ENCODE data around the gene SHTN1. TPM values are rescaled to one million over a fixed set of nuclear protein-coding genes. Genes with fewer than 3 reads are reported as not detected.

Gene SHTN1
- total and polyA plus RNA-seq, 10 of the 15 experiments (the other 5 are each of a cell fraction or from before 2014, with no cell fraction given) = 0.79 to 4.0 (median 2.0) TPM

- Histone ChIP-seq H3K27me3 (replicated peaks in 1 of 2; ENCODE audit: control insufficient read depth in 2 of 2, insufficient read depth in 2 of 2, low read length in 1 of 2) (no peaks in the 10 kb centered on the region), H3K9me3 (replicated peaks; ENCODE audit: control insufficient read depth, insufficient read depth, low read length) (no peaks in the 10 kb centered on the region), H3K4me2 (ENCODE audit: control insufficient read depth, insufficient read depth) (no peak overlapping the region), H4K20me1 (ENCODE audit: control insufficient read depth, insufficient read depth) (no peaks in the 10 kb centered on the region), H3K79me2 (ENCODE audit: control insufficient read depth, insufficient read depth, low read length) (no peaks in the 10 kb centered on the region), H3K4me1 (ENCODE audit: control insufficient read depth, insufficient read depth, low read length) (no peaks in the 10 kb centered on the region), H3K9ac (ENCODE audit: control insufficient read depth, insufficient read depth, low read length) (no peak overlapping the region), H3K27ac (ENCODE audit: control insufficient read depth, insufficient read depth) (no peak overlapping the region), H3K36me3 (ENCODE audit: control insufficient read depth in 2 of 2, insufficient read depth in 2 of 2, low read length in 1 of 2) (no peaks in the 10 kb centered on the region), H3K4me3 (no peak overlapping the region), H2AFZ (ENCODE audit: control insufficient read depth, low read depth, low read length) (no peak overlapping the region)
- BruUV-seq (replicated peaks) = no TSS peak
- RAD21 ChIA-PET (ENCODE audit: unreplicated experiment) = no interaction called here
- SMC1A ChIA-PET (ENCODE audit: uncharacterized antibody, unreplicated experiment) = interaction anchor here (0.6 to 1.4 kb wide), 2 partner anchors 9 to 15 kb away, joined by 3 read pairs; partner anchors contain the start of gene SHTN1
- in situ Hi-C loops (cut with MboI) = no loop called here
- POLR2A ChIA-PET = no interaction called here
- no peak for ATAC-seq
- 54% methylated on average over 4 of the region's 4 CpGs for WGBS (ENCODE audit: insufficient coverage, insufficient replicate concordance, low lambda C conversion rate, missing lambda C conversion rate)
- no peak for FAIRE-seq
- intact Hi-C loops (cut with micrococcal nuclease; ENCODE audit: unreplicated experiment) = no loop called here
- no peak for DNase-seq (ENCODE audit: low read depth, low spot score)
- CTCF ChIA-PET = interaction anchor here (0.6 kb wide), 1 partner anchor 203 kb away, joined by 3 read pairs; no protein-coding TSS in a partner anchor
- TF ChIP-seq CREB1 (IDR thresholded peaks at IDR 0.05; ENCODE audit: low read depth) (no peak), SREBF2 (IDR thresholded peaks at IDR 0.05; ENCODE audit: low read length) (no peak), TBL1XR1 (IDR thresholded peaks at IDR 0.05; ENCODE audit: low read depth, low read length) (no peak), BRCA1 (IDR thresholded peaks at IDR 0.05; ENCODE audit: low read depth, low read length) (no peak), CBFB (IDR thresholded peaks at IDR 0.05; ENCODE audit: low read depth) (no peak), SMARCA5 (IDR thresholded peaks at IDR 0.05) (no peak), SPI1 (IDR thresholded peaks at IDR 0.05; ENCODE audit: borderline replicate concordance, insufficient read depth, low read depth, low read length) (no peak), ZZZ3 (IDR thresholded peaks at IDR 0.05; ENCODE audit: control insufficient read depth, insufficient read length, low read depth) (no peak), MEF2A (IDR thresholded peaks at IDR 0.05; ENCODE audit: insufficient read depth, low read depth, low read length) (no peak), JUNB (IDR thresholded peaks at IDR 0.05) (no peak), RBBP5 (conservative IDR thresholded peaks at IDR 0.05) (no peak), PBX3 (IDR thresholded peaks at IDR 0.05; ENCODE audit: insufficient replicate concordance, low read depth, low read length) (no peak), KLF5 (IDR thresholded peaks at IDR 0.05; ENCODE audit: partially characterized antibody) (no peak)
- TF ChIP-seq, protein P1, sequence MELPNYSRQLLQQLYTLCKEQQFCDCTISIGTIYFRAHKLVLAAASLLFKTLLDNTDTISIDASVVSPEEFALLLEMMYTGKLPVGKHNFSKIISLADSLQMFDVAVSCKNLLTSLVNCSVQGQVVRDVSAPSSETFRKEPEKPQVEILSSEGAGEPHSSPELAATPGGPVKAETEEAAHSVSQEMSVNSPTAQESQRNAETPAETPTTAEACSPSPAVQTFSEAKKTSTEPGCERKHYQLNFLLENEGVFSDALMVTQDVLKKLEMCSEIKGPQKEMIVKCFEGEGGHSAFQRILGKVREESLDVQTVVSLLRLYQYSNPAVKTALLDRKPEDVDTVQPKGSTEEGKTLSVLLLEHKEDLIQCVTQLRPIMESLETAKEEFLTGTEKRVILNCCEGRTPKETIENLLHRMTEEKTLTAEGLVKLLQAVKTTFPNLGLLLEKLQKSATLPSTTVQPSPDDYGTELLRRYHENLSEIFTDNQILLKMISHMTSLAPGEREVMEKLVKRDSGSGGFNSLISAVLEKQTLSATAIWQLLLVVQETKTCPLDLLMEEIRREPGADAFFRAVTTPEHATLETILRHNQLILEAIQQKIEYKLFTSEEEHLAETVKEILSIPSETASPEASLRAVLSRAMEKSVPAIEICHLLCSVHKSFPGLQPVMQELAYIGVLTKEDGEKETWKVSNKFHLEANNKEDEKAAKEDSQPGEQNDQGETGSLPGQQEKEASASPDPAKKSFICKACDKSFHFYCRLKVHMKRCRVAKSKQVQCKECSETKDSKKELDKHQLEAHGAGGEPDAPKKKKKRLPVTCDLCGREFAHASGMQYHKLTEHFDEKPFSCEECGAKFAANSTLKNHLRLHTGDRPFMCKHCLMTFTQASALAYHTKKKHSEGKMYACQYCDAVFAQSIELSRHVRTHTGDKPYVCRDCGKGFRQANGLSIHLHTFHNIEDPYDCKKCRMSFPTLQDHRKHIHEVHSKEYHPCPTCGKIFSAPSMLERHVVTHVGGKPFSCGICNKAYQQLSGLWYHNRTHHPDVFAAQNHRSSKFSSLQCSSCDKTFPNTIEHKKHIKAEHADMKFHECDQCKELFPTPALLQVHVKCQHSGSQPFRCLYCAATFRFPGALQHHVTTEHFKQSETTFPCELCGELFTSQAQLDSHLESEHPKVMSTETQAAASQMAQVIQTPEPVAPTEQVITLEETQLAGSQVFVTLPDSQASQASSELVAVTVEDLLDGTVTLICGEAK (IDR thresholded peaks at IDR 0.05; ENCODE audit: borderline replicate concordance) = no peak
- TF ChIP-seq, protein P2, sequence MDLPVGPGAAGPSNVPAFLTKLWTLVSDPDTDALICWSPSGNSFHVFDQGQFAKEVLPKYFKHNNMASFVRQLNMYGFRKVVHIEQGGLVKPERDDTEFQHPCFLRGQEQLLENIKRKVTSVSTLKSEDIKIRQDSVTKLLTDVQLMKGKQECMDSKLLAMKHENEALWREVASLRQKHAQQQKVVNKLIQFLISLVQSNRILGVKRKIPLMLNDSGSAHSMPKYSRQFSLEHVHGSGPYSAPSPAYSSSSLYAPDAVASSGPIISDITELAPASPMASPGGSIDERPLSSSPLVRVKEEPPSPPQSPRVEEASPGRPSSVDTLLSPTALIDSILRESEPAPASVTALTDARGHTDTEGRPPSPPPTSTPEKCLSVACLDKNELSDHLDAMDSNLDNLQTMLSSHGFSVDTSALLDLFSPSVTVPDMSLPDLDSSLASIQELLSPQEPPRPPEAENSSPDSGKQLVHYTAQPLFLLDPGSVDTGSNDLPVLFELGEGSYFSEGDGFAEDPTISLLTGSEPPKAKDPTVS (IDR thresholded peaks at IDR 0.05; ENCODE audit: low read depth, low read length) = no peak
- TF ChIP-seq, protein P3, sequence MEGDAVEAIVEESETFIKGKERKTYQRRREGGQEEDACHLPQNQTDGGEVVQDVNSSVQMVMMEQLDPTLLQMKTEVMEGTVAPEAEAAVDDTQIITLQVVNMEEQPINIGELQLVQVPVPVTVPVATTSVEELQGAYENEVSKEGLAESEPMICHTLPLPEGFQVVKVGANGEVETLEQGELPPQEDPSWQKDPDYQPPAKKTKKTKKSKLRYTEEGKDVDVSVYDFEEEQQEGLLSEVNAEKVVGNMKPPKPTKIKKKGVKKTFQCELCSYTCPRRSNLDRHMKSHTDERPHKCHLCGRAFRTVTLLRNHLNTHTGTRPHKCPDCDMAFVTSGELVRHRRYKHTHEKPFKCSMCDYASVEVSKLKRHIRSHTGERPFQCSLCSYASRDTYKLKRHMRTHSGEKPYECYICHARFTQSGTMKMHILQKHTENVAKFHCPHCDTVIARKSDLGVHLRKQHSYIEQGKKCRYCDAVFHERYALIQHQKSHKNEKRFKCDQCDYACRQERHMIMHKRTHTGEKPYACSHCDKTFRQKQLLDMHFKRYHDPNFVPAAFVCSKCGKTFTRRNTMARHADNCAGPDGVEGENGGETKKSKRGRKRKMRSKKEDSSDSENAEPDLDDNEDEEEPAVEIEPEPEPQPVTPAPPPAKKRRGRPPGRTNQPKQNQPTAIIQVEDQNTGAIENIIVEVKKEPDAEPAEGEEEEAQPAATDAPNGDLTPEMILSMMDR (IDR thresholded peaks at IDR 0.05 in 2 of 3, conservative IDR thresholded peaks at IDR 0.05 in 1 of 3; ENCODE audit: control insufficient read depth in 2 of 3, extremely low read depth in 1 of 3, insufficient read depth in 1 of 3, low read depth in 3 of 3, low read length in 3 of 3) = no peak
Measured at GRCh38 chr10:116989439-116989838, 15.5 kb downstream of the SHTN1 start.

Data from GM12878 (cell line).